ENCODE measurements around the gene EXD1. TPM values are rescaled to one million over a fixed set of nuclear protein-coding genes. Genes with fewer than 3 reads are reported as not detected.

EXD1 gene, protein sequence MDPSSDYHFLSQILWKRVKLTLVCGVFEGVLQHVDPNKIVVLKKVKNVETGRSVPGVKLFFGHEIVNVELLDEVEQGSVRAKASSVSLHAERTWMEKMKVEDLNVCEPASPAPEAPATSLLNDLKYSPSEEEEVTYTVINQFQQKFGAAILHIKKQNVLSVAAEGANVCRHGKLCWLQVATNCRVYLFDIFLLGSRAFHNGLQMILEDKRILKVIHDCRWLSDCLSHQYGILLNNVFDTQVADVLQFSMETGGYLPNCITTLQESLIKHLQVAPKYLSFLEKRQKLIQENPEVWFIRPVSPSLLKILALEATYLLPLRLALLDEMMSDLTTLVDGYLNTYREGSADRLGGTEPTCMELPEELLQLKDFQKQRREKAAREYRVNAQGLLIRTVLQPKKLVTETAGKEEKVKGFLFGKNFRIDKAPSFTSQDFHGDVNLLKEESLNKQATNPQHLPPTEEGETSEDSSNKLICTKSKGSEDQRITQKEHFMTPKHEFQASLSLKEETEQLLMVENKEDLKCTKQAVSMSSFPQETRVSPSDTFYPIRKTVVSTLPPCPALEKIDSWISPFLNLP
- not detected in 2 replicates for total RNA-seq (2014; rRNA removed; shearing (Covaris generic); ENCODE audit: low replicate concordance)

DNA sequence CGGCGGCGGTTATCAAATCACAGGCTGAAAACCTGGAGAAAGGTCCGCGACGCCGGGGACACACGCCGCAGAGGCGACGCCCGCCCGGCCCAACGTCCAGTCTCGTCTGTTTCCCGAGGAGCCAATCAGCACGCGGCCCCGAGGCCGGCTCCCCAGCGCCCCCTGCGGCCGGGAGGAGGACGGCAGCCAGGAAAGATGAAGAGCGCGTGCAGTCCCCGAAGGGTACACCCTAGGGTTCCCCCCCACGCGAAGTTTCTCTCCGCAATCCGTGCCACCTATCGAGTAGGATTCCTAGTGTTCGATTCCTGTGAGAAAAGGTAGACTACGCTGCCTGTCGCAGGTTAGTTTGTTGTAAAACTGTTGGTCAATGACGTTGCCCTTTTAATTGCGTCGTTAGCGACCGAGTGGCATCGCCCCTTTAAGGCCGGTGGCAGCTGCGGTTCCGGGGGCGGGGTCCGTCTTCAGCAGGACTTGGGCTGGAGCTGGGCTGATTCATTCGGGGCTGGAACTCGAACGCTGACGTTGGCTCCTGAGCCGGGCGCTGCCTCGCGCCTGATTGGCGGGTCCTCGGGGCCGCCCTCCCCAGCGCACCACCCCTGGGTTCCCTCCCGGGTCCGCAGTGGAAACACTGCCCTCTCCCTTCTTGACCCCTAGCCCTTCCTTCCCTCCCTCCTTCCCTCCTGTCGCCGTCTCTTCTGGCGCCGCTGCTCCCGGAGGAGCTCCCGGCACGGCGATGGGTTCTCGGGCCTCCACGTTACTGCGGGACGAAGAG is at the start of gene EXD1, which contains the start of gene CHP1:
Gene EXD1, minus strand, starts transcription at position 108 of the 772 bp plus-strand sequence. CDS start 4,182 bp downstream, outside the sequence.
Gene CHP1, plus strand, starts transcription at position 619 of the 772 bp plus-strand sequence. Its CDS starts 115 bp downstream, at position 734.
- Histone ChIP-seq H4K20me1 (ENCODE audit: insufficient read depth, low read depth, low read length) (no peaks in the 10 kb centered on the region), H3K36me3 (ENCODE audit: insufficient read depth, low read length) (no peaks in the 10 kb centered on the region), H3K79me2 (ENCODE audit: low read length) (peaks cover 47% of the 10 kb centered on the region), H3K27ac (ENCODE audit: low read length) (peak within 1 kb of the TSS; percentile 20), H3K9me3 (ENCODE audit: low read length) (no peaks in the 10 kb centered on the region), H3K4me1 (ENCODE audit: low read length) (peaks cover 36% of the 10 kb centered on the region), H3K27me3 (ENCODE audit: low read length) (no peaks in the 10 kb centered on the region), H3K4me3 (ENCODE audit: low read length) (peak within 1 kb of the TSS; percentile 87), H3K4me2 (ENCODE audit: low read depth, low read length, poor library complexity, severe bottlenecking) (peak within 1 kb of the TSS; percentile 79), H2AFZ (ENCODE audit: low read length) (peak within 1 kb of the TSS; percentile 95), H3K9ac (ENCODE audit: low read length) (peak within 1 kb of the TSS; percentile 89), H3K9me2 (replicated peaks; ENCODE audit: insufficient read depth, low read length) (no peaks in the 10 kb centered on the region)
- DNase-seq: peak; percentile 98

DNA sequence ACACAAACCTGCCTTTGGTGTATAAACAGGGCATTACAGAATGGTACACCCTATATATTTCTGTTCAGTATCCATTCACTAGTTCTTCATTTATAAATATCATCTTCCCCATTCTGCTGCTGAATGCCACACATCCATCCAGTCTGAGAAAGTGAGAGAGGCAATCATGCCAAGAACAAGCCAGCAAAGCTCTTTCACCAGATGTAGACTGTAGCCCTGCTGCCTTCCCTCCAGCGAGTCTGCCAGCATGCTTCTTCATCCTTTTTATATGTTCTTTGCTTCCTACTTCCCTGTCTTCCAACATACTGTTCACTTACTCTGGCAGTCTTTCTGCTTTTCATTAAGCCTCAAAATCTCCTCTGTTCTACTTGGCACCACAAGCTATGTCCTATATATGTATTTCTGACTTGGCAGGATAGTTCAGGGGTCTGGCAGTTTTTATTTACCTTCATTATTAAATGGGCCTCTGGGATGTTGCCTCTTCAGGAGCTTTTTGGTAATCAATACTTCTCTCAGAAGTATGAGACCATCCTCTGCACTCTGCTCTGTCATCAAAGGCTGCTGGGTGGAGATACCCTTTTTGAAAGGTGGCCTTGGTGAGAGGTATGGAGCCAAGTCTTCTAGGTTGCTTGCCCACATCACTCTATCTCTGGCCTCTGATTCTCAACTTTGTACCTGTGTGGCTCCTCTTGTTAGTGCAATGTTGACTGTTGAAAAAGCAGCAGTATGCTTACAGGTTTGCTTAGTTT is 49.2 kb upstream of the EXD1 start:
- H3K9ac ChIP-seq (ENCODE audit: low read length): no peak overlapping the region
- no peak overlapping the region for H2AFZ ChIP-seq (ENCODE audit: low read length)
- H4K20me1 ChIP-seq (ENCODE audit: insufficient read depth, low read depth, low read length): no peaks in the 10 kb centered on the region; the same call in 1 of the 2 replicates
- no peak overlapping the region for H3K27ac ChIP-seq (ENCODE audit: low read length)
- DNase-seq: no peak
- no peaks in the 10 kb centered on the region for H3K27me3 ChIP-seq (ENCODE audit: low read length)
- peaks cover 9% of the 10 kb centered on the region for H3K79me2 ChIP-seq (ENCODE audit: low read length)
- H3K4me3 ChIP-seq (ENCODE audit: low read length): no peak overlapping the region
- H3K9me2 ChIP-seq (replicated peaks; ENCODE audit: insufficient read depth, low read length): no peaks in the 10 kb centered on the region
- 0 out of 2 replicates have a peak, but pooled peaks cover 5% of the 10 kb centered on the region for H3K36me3 ChIP-seq (ENCODE audit: insufficient read depth, low read length)
- no peak overlapping the region for H3K4me2 ChIP-seq (ENCODE audit: low read depth, low read length, poor library complexity, severe bottlenecking)
- H3K4me1 ChIP-seq (ENCODE audit: low read length): peaks cover 14% of the 10 kb centered on the region
- no peaks in the 10 kb centered on the region for H3K9me3 ChIP-seq (ENCODE audit: low read length)

DNA sequence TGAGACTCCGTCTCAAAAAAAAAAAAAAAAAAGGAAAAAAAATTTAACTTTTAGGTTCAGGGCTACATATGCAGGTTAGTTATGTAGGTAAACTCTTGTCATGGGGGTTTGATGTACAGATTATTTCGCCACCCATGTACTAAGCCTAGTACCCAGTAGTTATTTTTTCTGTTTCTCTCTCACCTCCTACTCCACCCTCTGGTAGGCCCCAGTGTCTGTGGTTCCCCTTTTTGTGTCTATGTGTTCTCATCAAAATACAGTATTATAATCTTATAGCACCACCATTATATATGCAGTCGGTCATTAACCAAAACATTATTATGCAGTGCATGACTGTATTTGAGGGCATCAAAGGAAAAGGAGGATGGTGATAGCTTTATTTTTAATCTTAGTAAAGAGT is 47.8 kb upstream of the EXD1 start:
- Histone ChIP-seq H3K9ac (ENCODE audit: low read length) (no peak overlapping the region), H2AFZ (ENCODE audit: low read length) (no peak overlapping the region), H3K36me3 (ENCODE audit: insufficient read depth, low read length) (0 out of 2 replicates have a peak, but pooled peaks cover 9% of the 10 kb centered on the region), H3K4me3 (ENCODE audit: low read length) (no peak overlapping the region), H3K4me1 (ENCODE audit: low read length) (peaks cover 11% of the 10 kb centered on the region), H3K9me2 (replicated peaks; ENCODE audit: insufficient read depth, low read length) (no peaks in the 10 kb centered on the region), H3K9me3 (ENCODE audit: low read length) (no peaks in the 10 kb centered on the region), H3K4me2 (ENCODE audit: low read depth, low read length, poor library complexity, severe bottlenecking) (no peak overlapping the region), H3K79me2 (ENCODE audit: low read length) (no peaks in the 10 kb centered on the region), H3K27me3 (ENCODE audit: low read length) (no peaks in the 10 kb centered on the region), H3K27ac (ENCODE audit: low read length) (no peak overlapping the region), H4K20me1 (ENCODE audit: insufficient read depth, low read depth, low read length) (no peaks in the 10 kb centered on the region)
- DNase-seq: no peak

DNA sequence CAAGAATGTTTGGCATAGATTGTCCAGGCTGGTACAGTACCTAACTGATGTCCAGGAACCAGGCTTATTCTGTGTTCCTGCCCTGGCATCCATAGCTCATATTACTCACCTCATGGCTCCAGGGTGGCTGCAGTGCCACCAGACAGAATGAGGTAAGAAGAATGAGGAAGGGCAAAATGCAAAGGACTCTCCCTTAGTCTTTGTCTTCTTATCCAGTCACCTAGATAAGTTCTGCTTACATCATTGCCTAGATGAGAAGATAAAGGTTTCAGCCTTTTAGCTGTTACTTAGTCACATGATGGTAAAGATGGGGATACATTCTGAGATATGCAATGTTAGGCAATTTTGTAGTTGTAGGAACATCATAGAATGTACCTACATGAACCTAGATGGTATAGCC is 46.3 kb upstream of the EXD1 start:
- H3K9me2 ChIP-seq (replicated peaks; ENCODE audit: insufficient read depth, low read length): no peaks in the 10 kb centered on the region
- no peak overlapping the region for H3K9ac ChIP-seq (ENCODE audit: low read length)
- DNase-seq: no peak
- H3K4me1 ChIP-seq (ENCODE audit: low read length): no peaks in the 10 kb centered on the region
- H3K4me2 ChIP-seq (ENCODE audit: low read depth, low read length, poor library complexity, severe bottlenecking): no peak overlapping the region
- no peaks in the 10 kb centered on the region for H4K20me1 ChIP-seq (ENCODE audit: insufficient read depth, low read depth, low read length)
- H3K4me3 ChIP-seq (ENCODE audit: low read length): no peak overlapping the region
- H3K9me3 ChIP-seq (ENCODE audit: low read length): no peaks in the 10 kb centered on the region
- H3K36me3 ChIP-seq (ENCODE audit: insufficient read depth, low read length): 0 out of 2 replicates have a peak, but pooled peaks cover 10% of the 10 kb centered on the region
- H3K27me3 ChIP-seq (ENCODE audit: low read length): no peaks in the 10 kb centered on the region
- no peak overlapping the region for H3K27ac ChIP-seq (ENCODE audit: low read length)
- H2AFZ ChIP-seq (ENCODE audit: low read length): no peak overlapping the region
- H3K79me2 ChIP-seq (ENCODE audit: low read length): no peaks in the 10 kb centered on the region

DNA sequence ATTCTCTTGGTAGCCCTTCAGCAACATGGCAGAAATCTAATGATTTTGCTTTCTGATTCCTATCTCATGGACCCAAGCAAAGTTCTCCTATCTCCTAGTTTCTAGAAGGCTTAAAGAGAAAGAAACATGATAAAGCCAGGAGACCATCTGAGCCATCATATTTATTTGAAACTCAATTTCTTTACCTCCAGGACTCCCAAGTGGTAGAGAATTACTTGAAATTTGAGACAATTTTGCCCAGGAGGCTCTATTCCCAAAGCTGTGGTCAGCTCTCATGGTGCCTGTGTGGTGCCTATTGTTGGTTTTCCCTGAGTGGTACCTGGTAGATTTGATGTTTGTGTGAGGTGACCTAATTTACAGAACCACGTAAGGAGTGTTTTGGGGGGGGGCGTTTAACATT is 39.3 kb upstream of the EXD1 start:
- H3K27me3 ChIP-seq (ENCODE audit: low read length): no peaks in the 10 kb centered on the region
- no peaks in the 10 kb centered on the region for H3K9me2 ChIP-seq (replicated peaks; ENCODE audit: insufficient read depth, low read length)
- H3K9me3 ChIP-seq (ENCODE audit: low read length): no peaks in the 10 kb centered on the region
- no peak overlapping the region for H3K27ac ChIP-seq (ENCODE audit: low read length)
- no peak for DNase-seq
- no peak overlapping the region for H3K4me2 ChIP-seq (ENCODE audit: low read depth, low read length, poor library complexity, severe bottlenecking)
- H3K4me1 ChIP-seq (ENCODE audit: low read length): no peaks in the 10 kb centered on the region
- 0 out of 2 replicates have a peak, but pooled peaks cover 10% of the 10 kb centered on the region for H3K36me3 ChIP-seq (ENCODE audit: insufficient read depth, low read length)
- no peaks in the 10 kb centered on the region for H4K20me1 ChIP-seq (ENCODE audit: insufficient read depth, low read depth, low read length)
- no peak overlapping the region for H2AFZ ChIP-seq (ENCODE audit: low read length)
- no peak overlapping the region for H3K4me3 ChIP-seq (ENCODE audit: low read length)
- H3K9ac ChIP-seq (ENCODE audit: low read length): no peak overlapping the region
- H3K79me2 ChIP-seq (ENCODE audit: low read length): no peaks in the 10 kb centered on the region

DNA sequence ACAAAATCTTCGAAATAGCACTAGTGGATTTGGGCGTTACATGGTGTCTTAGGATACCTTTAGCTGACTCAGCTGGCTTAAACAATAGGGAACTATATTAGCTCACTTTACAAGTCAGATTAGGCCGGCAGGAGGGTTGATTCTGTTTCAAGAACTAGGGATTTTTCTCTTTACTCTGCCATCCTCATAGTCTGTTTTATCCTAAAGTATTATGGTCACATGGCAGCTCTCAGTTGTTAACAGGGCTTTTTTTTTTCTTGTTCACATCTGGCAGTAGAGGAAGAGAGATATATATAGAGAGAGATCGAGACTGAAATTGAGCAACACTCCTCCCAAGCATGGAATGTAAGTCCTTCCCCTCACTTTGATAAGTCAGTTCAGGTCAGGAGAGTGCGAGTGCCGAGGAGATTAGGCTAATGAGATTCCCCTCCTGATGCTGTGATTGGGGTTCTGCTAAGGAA is 33.4 kb upstream of the EXD1 start:
- Histone ChIP-seq H3K27ac (ENCODE audit: low read length) (no peak overlapping the region), H3K9ac (ENCODE audit: low read length) (no peak overlapping the region), H4K20me1 (ENCODE audit: insufficient read depth, low read depth, low read length) (no peaks in the 10 kb centered on the region), H2AFZ (ENCODE audit: low read length) (no peak overlapping the region), H3K4me3 (ENCODE audit: low read length) (no peak overlapping the region), H3K9me3 (ENCODE audit: low read length) (no peaks in the 10 kb centered on the region), H3K36me3 (ENCODE audit: insufficient read depth, low read length) (peaks cover 10% of the 10 kb centered on the region; the same call in 1 of the 2 replicates), H3K79me2 (ENCODE audit: low read length) (no peaks in the 10 kb centered on the region; the same call in 1 of the 2 replicates), H3K27me3 (ENCODE audit: low read length) (no peaks in the 10 kb centered on the region), H3K9me2 (replicated peaks; ENCODE audit: insufficient read depth, low read length) (no peaks in the 10 kb centered on the region), H3K4me1 (ENCODE audit: low read length) (peaks cover 11% of the 10 kb centered on the region), H3K4me2 (ENCODE audit: low read depth, low read length, poor library complexity, severe bottlenecking) (no peak overlapping the region)
- DNase-seq: no peak

DNA sequence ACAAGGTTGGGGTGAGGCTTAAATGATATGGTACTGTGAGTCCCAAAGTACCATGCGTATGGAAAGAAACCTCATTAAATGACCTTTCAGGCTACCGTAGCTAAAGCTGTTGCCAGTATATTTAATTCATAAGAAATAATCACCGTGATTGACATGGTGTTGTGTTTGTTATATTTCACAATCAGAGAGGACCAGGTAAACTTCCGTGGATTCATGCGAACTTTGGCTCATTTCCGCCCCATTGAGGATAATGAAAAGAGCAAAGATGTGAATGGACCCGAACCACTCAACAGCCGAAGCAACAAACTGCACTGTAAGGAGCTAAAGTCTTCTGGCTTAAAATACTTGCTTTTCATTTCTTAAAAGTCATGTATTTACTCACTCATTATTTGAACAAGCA is 32.0 kb upstream of the EXD1 start:
- Histone ChIP-seq H2AFZ (ENCODE audit: low read length) (no peak overlapping the region), H4K20me1 (ENCODE audit: insufficient read depth, low read depth, low read length) (no peaks in the 10 kb centered on the region), H3K9ac (ENCODE audit: low read length) (no peak overlapping the region), H3K4me2 (ENCODE audit: low read depth, low read length, poor library complexity, severe bottlenecking) (no peak overlapping the region), H3K4me1 (ENCODE audit: low read length) (peaks cover 23% of the 10 kb centered on the region), H3K27ac (ENCODE audit: low read length) (no peak overlapping the region), H3K4me3 (ENCODE audit: low read length) (no peak overlapping the region), H3K9me3 (ENCODE audit: low read length) (no peaks in the 10 kb centered on the region), H3K79me2 (ENCODE audit: low read length) (no peaks in the 10 kb centered on the region; the same call in 1 of the 2 replicates), H3K36me3 (ENCODE audit: insufficient read depth, low read length) (peaks cover 15% of the 10 kb centered on the region; the same call in 1 of the 2 replicates), H3K27me3 (ENCODE audit: low read length) (no peaks in the 10 kb centered on the region), H3K9me2 (replicated peaks; ENCODE audit: insufficient read depth, low read length) (no peaks in the 10 kb centered on the region)
- no peak for DNase-seq

Measured in Karpas-422 (cell line).